NCI-H2029 treated with DMSO at 0.1 percent for 48 hours (cell line): Measurements from ENCODE around the gene UCN.
"Not testable (repeated sequence)": the region's sequence is repeated elsewhere in the genome, so short reads cannot be mapped to it uniquely, and the experiment has no call there.

Experiments used
- DNase-seq: peaks from one replicate; lab custom pipeline; 2025; lab: John Stamatoyannopoulos, UW

UCN gene

DNA sequence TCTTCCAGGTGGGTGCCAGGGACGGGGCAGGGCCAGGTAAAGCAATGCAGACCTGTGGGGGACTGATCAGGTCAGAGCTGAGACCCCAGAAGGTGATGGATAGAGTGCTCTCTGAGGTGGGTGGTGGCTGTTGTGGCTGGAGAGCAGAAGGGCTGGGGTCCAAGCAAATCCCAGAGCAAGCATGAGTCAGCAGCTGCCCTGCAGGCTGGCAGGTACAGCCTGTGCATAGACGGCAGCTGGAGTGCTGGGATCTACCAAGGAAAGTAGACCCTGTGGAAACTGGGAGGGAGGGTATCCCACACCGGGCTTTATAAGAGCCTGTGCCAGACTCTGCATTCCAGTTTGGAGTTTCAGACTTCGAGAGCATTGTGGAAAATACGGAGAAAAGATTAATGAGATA, 25.4 kb downstream of the UCN start:
- DNase-seq, result no peak

DNA sequence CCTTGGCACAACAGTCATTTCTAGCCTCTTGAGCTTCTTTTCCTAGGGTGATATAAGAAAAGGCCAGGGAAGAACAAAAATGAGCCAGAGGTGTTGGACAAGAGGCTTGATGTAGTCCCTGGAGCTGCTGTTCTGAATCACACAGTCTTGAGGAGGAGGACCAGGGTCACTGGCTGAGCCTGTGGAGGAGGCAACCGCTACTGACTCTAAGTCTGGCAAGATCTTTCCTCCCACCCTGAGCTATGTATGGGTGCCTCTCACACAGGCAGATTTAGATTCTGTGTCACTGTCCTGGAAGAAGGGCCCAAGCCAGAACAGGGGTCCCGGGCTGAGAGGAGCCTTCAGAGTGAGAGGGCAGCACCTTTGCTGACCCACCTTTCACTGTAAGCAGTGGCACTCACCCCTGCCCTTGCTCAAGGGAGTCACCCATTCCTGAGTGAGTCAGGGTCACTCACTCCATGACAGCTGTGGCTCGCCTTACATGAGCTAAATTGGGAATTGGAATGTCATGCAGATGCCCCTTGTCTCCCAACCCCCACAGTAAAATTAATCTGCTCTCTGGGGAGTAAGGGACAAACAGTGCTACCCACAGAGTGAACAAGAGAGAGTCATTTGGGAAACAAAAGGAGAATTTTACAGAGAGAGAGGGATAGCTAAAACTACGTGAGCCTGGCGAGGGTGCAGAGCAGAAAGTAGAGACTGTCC, 26.2 kb downstream of the UCN start, which contains the start of gene TRIM54:
TSS of gene TRIM54 (plus strand) at position 575 of the 705 bp plus-strand sequence. CDS start 303 bp downstream, outside the sequence.
- no peak for DNase-seq

DNA sequence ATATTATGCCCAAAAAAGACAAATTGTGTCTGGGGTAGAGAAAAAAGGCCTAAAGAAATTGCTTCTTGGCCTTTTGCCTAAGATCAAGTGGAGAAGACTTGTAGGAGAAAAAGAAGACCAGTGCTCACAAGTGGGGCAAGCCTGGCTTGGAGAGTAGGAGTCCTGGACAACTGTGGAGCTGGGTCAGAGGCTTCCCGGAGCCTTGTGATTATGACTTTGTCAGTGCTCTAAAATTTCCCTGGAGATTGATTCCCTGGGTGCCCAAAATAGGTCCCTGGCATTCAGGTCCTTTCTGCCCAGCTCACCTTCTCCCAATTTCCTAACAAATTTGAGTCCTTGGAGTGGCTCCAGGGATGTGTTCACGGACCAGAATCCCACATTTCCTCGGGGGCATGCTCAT, 26.8 kb downstream of the UCN start:
- DNase-seq, result no peak

DNA sequence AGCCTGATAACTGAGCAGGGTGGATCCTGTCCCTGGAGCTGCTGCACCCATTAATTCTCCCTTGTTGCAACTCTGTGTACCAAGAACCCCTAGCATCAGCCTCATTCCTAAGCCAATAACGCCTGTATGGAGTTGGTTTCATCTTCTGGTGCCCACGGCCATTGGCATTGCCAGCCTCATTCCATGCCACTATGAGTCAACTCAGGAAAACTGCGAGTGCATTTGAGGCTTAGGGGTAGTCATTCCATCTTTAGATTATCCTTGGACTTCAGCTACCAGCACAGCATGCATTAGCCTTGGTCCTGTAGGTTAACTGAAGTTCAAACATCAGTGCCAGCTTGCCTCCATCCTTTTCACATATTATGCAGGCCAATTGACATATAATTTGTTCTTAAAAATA, 27.4 kb downstream of the UCN start:
- no peak for DNase-seq

DNA sequence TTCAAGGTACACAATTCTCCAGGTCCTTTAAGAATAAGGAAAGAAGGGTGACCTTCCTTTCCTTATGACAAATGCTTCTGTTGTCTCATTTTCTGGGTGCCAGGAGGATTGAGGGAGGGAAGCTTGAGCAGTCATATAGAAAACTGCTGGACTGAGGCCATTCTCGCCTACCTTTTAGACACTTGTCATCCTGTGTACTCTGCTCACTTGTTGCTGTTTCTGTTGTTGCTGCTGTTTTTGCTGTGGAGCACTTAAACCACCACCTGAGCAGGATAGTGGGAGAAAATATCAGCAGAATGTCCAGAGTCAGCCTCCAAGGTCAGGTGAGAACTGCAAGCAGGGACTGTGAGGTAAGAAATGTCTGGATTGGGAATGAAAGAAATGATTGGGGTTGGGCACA, 30.2 kb downstream of the UCN start:
- no peak for DNase-seq

DNA sequence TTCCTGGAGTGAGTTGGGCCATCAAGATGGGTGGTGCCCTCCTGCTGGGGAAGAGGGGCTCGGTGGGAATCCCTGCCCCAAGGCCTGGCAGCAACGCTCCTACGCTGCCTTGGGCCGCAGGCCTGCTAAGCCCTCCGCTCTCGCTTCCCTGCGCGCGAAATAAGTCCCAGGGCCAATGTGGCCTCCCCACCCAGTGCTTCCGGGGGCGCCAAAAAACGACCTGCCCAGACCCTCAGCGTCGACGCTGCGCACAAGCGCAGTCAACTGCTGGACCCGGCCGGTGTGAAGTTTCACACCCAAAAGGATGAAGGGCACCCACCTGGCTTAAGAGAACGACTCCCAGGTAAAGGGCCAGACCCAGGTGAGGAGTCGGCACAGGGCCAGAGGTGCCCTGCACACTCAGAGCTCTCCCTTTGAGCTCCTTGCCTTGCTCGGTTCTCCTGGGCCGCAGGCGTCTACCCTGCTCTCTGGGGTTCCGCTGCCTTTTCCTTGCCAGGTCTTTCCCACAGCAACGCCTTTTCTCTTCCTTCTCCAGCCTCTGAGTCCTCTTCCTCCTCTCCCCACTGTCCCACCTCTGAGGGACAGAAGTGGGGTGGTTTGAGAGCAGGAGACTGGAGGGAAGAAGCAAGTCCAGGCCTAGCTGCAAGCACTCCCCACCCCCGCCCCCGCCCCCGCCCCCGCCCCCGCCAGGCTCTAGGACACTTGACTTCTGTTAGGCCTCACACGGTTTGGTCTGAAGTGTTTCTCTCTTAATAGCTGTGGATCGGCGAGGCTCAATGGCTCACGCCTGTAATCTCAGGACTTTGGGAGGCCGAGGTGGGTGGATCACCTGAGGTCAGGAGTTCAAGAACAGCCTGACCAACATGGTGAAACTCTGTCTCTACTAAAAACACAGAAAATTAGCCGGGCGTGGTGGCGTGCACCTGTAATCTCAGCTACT, 32.8 kb downstream of the UCN start, which contains the start of gene DNAJC5G:
TSS of gene DNAJC5G (plus strand) at position 223 of the 940 bp plus-strand sequence. CDS start 1,296 bp downstream, outside the sequence.
- no peak for DNase-seq

DNA sequence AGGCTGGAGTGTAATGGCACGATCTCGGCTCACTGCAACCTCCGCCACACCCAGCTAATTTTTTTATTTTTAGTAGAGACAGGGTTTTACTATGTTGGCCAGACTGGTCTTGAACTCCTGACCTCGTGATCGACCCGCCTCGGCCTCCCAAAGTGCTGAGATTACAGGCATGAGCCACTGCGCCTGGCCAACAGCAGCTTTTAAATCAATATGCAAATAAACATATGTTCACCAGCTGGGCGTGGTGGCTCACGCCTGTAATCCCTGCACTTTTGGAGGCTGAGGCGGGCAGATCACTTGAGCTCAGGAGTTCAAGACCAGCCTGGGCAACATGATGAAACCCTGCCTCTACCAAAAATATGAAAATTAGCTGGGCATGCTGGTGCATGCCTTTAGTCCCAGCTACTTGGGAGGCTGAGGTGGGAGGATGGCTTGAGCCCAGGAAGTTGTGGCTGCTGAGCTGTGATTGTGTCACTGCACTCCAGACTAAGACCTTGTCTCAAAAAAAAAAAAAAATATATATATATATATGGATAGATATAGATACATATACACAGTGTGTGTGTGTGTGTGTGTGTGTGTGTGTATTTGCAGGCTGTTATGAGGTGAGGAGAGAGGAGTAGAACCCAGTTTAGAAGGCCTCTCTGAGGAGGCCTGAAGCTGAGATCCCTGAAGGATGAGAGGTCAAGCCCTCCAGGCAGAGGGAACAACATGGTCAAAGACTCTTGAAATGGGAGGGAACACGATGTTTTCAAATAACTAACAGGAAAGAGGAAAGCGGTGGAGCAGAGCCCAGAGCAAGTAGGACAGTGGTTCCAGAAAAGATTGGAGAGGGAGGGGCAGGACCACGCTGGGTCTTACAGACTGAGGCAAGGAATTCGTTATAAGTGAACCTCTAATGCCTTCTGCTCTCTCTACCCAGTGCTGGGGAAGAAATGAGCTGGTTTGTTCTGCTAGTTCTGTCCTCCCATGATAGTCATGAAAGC, 35.4 kb downstream of the UCN start:
- DNase-seq, result not testable (repeated sequence)

DNA sequence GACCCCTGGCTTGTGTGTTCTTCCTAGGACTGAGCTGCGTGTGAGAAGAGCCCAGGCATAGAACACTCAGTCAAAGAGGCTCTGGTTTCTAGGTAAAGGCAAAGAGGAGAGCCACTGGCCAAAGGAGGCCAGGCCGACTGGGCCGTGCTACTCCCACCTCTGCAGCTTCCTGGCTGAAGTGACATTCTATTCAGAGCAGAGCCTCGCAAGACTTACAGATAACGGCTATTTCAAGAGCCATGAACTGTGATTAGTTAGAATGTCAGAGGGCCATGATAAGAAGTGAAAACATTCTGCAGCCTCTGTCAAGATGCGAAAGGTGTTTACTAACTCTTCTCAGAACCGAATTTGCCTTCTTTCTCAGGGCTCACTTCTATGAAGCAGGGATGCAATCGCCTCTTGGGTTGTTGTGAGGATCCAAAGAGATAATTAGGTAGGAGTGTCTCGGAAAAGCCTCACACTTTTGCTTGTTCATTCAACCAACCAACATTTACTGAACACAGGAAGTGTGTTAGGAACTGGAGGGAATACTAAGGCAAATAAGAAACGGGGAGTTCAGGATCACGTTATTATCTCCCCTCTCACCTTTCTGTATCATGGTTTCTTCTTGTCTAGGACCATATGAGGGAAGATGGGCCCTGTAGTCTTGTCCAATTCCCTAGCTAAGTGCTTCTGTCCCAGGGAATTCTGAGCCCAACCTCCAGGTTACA, 36.5 kb downstream of the UCN start:
- DNase-seq, result no peak

DNA sequence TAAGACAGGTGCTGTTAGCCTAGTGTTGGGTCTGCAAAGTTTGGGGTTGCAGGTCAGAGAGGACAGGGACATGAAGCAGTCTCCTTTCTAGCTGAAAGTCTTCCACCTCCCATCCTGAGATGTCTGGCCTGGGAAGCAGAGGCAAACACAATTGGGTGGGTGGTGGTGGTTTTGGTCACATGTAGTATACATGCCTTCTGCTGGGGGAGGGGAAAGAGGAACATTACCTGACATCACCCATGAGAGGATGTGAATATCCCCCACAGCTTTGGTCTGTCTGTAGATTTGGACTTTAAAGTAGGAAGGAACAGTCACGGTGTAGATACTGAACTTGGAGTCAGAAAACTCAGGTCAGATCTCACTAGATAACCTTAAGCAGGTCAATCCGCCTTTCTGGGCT, 37.6 kb downstream of the UCN start:
- DNase-seq, result no peak

DNA sequence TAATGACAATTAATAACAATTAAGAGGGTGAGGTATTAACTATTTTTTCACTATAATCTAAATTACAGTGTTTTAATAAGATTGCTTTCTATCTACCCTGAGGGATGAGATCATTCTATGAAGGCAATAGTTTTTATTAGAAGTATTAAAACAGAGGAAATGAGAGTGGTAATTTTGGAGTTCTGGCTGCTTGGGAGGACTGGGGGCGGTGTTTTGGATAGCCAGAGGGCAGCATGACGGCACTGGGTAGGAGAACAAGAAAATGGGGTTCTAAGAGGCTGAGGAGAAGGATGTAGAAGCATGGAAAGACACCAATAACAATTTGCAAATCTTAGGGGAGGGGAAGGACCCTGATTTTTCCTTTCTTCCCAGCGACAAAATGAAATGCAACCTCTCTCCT, 38.1 kb downstream of the UCN start:
- no peak for DNase-seq

DNA sequence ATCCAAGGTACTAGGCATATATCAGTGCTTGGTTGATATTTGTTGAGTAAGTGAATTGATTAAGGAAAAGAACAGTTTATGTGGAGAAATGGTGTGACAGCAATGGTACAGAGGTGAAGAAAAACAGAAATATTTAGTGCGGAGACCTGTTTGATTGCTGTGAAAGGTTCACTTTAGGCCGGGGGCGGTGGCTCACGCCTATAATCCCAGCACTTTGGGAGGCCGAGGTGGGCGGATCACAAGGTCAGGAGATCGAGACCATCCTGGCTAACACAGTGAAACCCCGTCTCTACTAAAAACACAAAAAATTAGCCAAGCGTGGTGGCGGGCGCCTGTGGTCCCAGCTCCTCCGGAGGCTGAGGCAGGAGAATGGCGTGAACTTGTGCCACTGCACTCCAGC, 39.9 kb downstream of the UCN start:
- DNase-seq, result not testable (repeated sequence)

DNA sequence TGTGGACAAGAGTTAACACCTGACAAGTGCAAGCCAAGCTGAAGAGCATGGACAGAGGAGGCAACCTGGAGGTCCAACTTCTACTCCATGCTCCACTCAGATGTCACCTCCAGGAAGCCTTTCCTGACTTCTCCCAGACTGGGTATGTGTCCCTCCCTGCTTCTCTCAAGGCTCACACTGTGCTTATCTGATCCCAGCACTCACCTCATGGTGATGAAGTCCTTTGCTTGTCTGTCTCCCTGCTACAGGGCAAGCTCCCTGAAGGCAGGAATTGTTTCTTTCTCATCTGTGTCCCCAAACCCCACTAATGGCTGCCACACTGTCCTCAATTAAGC, 42.7 kb downstream of the UCN start:
- DNase-seq, result no peak

DNA sequence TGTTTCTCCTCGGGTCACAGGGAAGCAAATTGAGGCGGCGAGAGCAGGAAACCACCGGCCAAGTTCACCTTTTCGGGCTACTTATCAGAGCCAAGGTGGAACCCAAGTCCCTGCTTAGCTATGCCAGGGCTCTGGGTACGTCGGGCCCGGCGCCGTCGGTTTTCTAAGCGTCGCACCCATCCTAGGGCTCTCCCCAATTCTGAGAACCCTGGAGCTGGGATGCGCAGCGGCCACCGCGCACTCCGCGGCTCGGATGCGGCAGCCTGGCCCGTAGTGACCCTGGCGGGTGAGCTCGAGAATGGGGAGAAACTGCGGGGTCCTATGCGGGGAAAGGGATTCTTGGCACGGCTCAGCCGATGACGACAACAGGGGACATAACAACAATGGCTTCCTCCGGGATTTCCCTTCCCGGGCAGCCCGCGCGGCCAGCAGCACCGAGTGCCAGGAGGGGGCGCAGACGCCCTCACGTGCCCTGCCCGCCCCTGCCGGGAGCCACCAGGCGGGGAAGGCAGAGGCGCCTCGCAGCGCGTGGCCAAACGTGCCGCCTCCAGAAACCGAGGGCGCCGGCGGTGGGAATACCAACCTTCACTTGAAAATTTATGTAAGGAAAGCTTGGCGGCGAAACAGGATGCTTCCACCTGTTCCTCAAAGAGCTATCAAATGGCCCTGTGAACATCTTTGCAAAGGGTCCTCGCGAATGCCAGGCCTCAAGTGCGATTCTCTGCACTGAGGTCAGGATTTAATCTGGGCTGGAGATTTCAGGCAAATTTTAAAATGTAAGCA, 43.3 kb downstream of the UCN start:
- no peak for DNase-seq

DNA sequence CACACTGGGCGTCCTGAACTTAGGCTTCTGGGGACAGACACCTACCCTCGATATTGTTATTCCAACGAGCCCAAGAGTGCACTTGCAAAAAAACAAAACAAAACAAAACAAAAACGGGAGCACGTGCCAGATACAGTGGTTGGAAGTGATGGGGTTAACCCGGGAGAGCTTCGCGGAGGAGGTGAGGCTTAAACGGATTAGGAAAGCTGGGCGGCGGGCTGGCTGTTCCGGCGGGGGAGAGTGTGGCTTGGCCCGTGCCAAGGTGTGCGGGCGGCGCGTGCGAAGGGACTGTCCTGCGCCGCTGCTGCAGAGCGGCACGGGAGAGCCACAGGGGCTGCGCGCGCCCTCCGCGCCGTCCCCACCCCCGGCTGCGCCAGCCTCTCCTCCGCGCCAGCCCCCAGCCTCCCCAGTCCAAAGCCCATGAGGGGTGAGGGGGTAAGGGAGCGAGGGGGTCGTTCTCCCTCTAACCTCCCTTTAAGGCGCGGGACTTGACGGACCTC, 43.9 kb downstream of the UCN start:
- no peak for DNase-seq

DNA sequence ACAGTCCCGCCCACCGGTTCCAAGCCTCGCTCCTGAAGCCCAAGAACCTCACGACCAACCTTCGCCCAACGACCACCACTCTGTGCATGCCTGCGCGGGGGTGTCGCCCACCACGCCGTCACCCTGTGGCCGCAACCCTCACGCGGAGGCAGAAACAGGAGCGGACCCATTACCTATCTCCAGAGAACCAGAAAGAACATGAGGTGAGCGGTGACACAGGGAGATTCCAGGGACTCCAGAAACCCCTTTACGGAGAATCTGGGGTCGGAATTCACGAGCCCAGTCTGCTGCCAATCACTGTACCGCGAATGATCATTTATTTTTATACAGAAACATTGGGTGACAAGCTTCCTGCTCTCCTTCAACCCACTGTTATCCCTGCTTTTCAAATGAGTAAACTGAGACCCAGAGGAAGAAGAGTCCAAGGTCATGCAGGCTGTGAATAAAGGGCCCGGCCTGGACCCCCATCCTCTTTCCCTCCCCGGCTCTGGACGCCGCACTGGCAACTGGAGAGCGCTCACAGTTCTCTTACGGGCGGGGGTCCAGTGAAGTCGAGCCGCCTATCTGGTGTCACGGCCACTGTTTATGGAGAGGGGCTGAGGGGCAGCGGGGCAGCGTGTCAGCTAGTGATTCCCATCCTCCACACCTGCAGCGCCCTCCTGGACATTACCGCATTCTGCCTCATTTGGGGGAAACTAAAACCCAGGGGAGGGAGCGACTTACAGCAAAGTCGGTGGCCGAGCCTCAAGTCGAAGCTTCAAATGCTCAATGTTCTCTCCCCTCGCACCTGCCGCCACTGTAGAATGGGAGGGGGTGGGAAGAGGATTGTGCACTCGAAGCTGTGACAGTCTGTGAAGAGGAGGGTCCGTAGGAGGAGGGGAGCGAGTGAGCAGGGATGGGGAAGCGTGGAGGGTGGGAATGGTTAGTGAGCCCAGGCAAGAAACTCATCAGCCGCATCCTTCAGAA, 44.7 kb downstream of the UCN start:
- no peak for DNase-seq

DNA sequence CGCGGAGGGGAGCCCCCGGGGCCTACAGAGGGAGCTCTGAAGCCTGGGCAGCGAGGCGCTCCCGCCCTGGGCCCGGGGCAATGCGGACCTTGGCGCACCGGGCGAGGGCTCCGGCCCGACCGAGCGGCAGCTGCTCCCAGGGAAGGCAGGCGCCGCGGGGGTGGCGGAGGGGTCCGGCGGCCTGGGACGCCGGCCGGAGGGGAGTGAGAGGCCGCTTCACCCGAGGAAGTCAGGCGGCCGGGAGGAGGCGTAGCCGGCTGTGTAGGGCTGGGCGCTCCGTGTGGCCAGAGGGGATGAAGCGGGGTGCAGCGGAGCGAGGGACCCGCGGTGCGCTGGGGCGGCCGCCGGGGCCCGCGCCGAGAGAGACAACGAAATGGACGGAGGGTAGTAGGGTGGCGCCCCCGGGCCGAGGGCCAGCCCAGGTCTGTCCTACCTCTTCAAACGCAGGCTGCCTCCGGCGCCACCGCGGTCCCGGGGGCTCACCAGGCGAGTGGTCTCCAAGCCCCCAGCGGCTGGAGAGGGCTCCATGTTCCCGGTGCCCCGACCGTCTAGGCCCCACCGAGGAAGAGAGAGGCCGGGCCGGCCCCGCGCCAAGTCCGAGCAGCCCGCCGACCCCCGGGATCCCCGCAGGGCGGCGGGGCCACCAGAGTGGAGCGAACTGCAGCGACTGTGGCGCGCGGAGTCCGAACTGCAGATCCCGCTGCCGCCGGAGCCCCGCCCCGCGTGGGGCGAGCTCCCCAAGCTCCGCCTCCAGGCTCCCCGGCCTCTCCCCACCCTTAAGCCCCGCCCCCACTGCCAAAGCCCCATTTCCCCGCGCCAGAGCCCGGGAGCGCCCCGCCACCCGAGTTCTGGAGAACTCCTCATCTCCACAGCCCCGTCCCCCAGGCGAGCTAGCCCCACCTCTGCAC, 45.6 kb downstream of the UCN start, which contains the start of gene SLC30A3:
TSS of gene SLC30A3 (minus strand) at position 669 of the 908 bp plus-strand sequence. CDS start at position 528, 141 bp downstream.
- no peak for DNase-seq

DNA sequence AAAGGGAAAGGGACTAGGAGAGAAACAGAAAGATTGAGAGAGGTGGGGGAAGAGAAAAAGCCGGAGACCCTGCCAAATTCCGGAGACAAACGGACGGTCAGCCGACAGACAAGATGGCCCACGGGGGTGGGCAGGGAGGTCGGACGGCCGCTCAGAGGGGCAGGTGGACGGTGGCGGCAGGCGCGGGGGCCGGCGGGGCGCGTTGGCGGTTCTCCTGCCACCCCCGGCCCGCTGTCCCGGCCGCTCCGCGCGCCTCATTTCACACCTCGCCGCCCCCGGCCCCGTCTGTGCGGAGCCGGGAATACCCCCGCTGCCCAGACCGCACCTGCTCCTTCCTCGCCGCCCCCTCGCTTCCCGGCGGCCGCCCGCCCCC, 46.3 kb downstream of the UCN start:
- no peak for DNase-seq
